MCF 10A (cell line): ENCODE results near the gene ZNF740. TPM values are rescaled to one million over a fixed set of nuclear protein-coding genes. Genes with fewer than 3 reads are reported as not detected.

ENCODE experiments used
- BruUV-seq: library from RNA; stranded (reverse); fragments of 400-500 nt; replicated peaks from 2 replicates; lab custom pipeline; 2021; lab: Mats Ljungman, UMichigan
- CTCF ChIA-PET: fragments of 300-600 bp; sonication (Branson Sonifier 250); formaldehyde crosslinking; extraction: SDS; loops from one replicate; lab custom pipeline; 2021; ENCODE audit warnings: antibody characterized with exemption, inconsistent platforms; lab: Yijun Ruan, JAX
- POLR2A ChIA-PET: fragments of 300-600, 350-650 bp; sonication (Branson Sonifier 250); formaldehyde crosslinking; extraction: SDS; loops from one replicate; lab custom pipeline; 2020; ENCODE audit warnings: antibody characterized with exemption, inconsistent platforms; lab: Yijun Ruan, JAX
- DNase-seq: peaks from one replicate; pipeline ENCODE4 v3.0.0-alpha.2; 2018; ENCODE audit not compliant: unreplicated experiment
- H3K27ac Mint-ChIP-seq: one replicate; pipeline ENCODE4 v1.8.0; 2022; ENCODE audit warnings: mild to moderate bottlenecking, low read depth, mixed read lengths; ENCODE audit not compliant: unreplicated experiment
- H3K27me3 Mint-ChIP-seq: one replicate; pipeline ENCODE4 v1.8.0; 2022; ENCODE audit warnings: mixed read lengths; ENCODE audit not compliant: insufficient read depth, unreplicated experiment
- H3K36me3 Mint-ChIP-seq: one replicate; pipeline ENCODE4 v1.8.0; 2022; ENCODE audit warnings: mild to moderate bottlenecking, moderate library complexity, mixed read lengths; ENCODE audit not compliant: insufficient read depth, unreplicated experiment
- H3K4me1 Mint-ChIP-seq: one replicate; pipeline ENCODE4 v1.8.0; 2022; ENCODE audit warnings: mixed read lengths; ENCODE audit not compliant: insufficient read depth, unreplicated experiment
- H3K4me3 Mint-ChIP-seq: one replicate; pipeline ENCODE4 v1.8.0; 2022; ENCODE audit warnings: mild to moderate bottlenecking, moderate library complexity, mixed read lengths; ENCODE audit not compliant: unreplicated experiment
- H3K9me3 Mint-ChIP-seq: one replicate; pipeline ENCODE4 v1.8.0; 2022; ENCODE audit warnings: mixed read lengths; ENCODE audit not compliant: unreplicated experiment
- CTCF ChIP-seq: fragments of 200-600 bp; IDR thresholded peaks from one replicate; pipeline ENCODE4 v1.8.0; 2022; ENCODE audit warnings: antibody characterized with exemption, mild to moderate bottlenecking; ENCODE audit not compliant: unreplicated experiment
- intact Hi-C: fragments of 100-400 bp; cut with micrococcal nuclease; formaldehyde crosslinking; loops from 2 replicates; pipeline ENCODE4 v1.14.1; 2022
- total RNA-seq: library from RNA; stranded (reverse); gene quantifications from 2 replicates; pipeline ENCODE4 v1.2.3, GENCODE V29; 2022

ZNF740 gene
- total RNA-seq, 1 experiment from 2014 or later, result 36.2 TPM

GRCh38 chr12:53143355-53143754, 37.2 kb upstream of the ZNF740 start:
- BruUV-seq, result no TSS peak
- ChIA-PET POLR2A (interaction anchor here (0.7 kb wide), 1 partner anchor 15 kb away, joined by 4 read pairs; no protein-coding TSS in a partner anchor), CTCF (interaction anchor here (0.5 to 0.7 kb wide), 2 partner anchors 19 to 23 kb away, joined by 4 read pairs; no protein-coding TSS in a partner anchor)
- Mint-ChIP-seq H3K4me3 (no peak overlapping the region), H3K4me1 (peaks cover 6% of the 10 kb centered on the region), H3K27me3 (no peaks in the 10 kb centered on the region), H3K27ac (no peak overlapping the region), H3K9me3 (no peaks in the 10 kb centered on the region), H3K36me3 (peaks cover 7% of the 10 kb centered on the region)
- intact Hi-C loops, result no loop called here
- no peak for TF ChIP-seq CTCF
- no peak for DNase-seq

GRCh38 chr12:53145383-53146260, 34.9 kb upstream of the ZNF740 start:
- H3K4me3 Mint-ChIP-seq, result no peak overlapping the region
- POLR2A ChIA-PET, result interaction anchor here (0.7 kb wide), 1 partner anchor 176 kb away, joined by 3 read pairs; no protein-coding TSS in a partner anchor

GRCh38 chr12:53147181-53147580, 33.3 kb upstream of the ZNF740 start:
- no TSS peak for BruUV-seq

More at GRCh38 chr12:53145383-53146260, 34.9 kb upstream of the ZNF740 start:
- Mint-ChIP-seq H3K9me3 (no peaks in the 10 kb centered on the region), H3K27ac (no peak overlapping the region), H3K4me1 (peaks cover 6% of the 10 kb centered on the region), H3K27me3 (no peaks in the 10 kb centered on the region), H3K36me3 (peaks cover 7% of the 10 kb centered on the region)
- CTCF ChIA-PET, result interaction anchor here (0.6 to 2.4 kb wide), 3 partner anchors 14 to 649 kb away, joined by 3 to 8 read pairs (median 4); no protein-coding TSS in a partner anchor
- intact Hi-C loops, result no loop called here
- DNase-seq, result peak; percentile 73
- BruUV-seq, result no TSS peak
- TF ChIP-seq CTCF, result no peak

More at GRCh38 chr12:53147181-53147580, 33.3 kb upstream of the ZNF740 start:
- Mint-ChIP-seq H3K4me3 (no peak overlapping the region), H3K4me1 (peaks cover 6% of the 10 kb centered on the region), H3K27ac (no peak overlapping the region), H3K36me3 (peaks cover 7% of the 10 kb centered on the region), H3K27me3 (no peaks in the 10 kb centered on the region), H3K9me3 (no peaks in the 10 kb centered on the region)
- TF ChIP-seq CTCF, result no peak
- CTCF ChIA-PET, result interaction anchor here (0.6 to 1.2 kb wide), 5 partner anchors 12 to 975 kb away, joined by 3 to 4 read pairs (median 3); no protein-coding TSS in a partner anchor
- intact Hi-C loops, result no loop called here
- POLR2A ChIA-PET, result no interaction called here
- DNase-seq, result no peak
